PC-3 (cell line): ENCODE results near the gene ELK1. TPM values are rescaled to one million over a fixed set of nuclear protein-coding genes. Genes with fewer than 3 reads are reported as not detected.

Experiments used
- ATAC-seq: fragments of 200-7000 bp; cut with Tn5 transposase; 2 replicates; pipeline ENCODE4 v1.9.1; 2020; ENCODE audit warnings: mild to moderate bottlenecking, moderate library complexity
- BruUV-seq: library from RNA; stranded (reverse); fragments of 400-500 nt; replicated peaks from 2 replicates; lab custom pipeline; 2021; lab: Mats Ljungman, UMichigan
- CTCF ChIA-PET: fragments of 300-600 bp; sonication (Branson Sonifier 250); formaldehyde crosslinking; loops from one replicate; lab custom pipeline; 2022; ENCODE audit warnings: antibody characterized with exemption; lab: Charles Lee
- POLR2A ChIA-PET: fragments of 300-600 bp; sonication (Branson Sonifier 250); formaldehyde crosslinking; loops from one replicate; lab custom pipeline; 2022; ENCODE audit warnings: antibody characterized with exemption; ENCODE audit not compliant: unreplicated experiment; lab: Charles Lee
- DNase-seq: peaks from one replicate; pipeline ENCODE4 v3.0.0-alpha.2; 2015
- H2AFZ ChIP-seq: fragments of 300-600 bp; sonication (generic); 2 replicates; pipeline ENCODE4 v1.6.0; 2016; ENCODE audit warnings: antibody characterized with exemption, low read length
- H3F3A ChIP-seq: fragments of 300-600 bp; sonication (generic); one replicate; pipeline ENCODE4 v1.6.0; 2017; ENCODE audit warnings: antibody characterized with exemption, low read length, control low read depth, mild to moderate bottlenecking; ENCODE audit not compliant: unreplicated experiment
- H3K27ac ChIP-seq: fragments of 300-600 bp; sonication (generic); 2 replicates; pipeline ENCODE4 v1.5.1; 2016; ENCODE audit warnings: mild to moderate bottlenecking, low read length
- H3K27me3 ChIP-seq: fragments of 300-600 bp; sonication (generic); 2 replicates; pipeline ENCODE4 v1.6.1; 2016; ENCODE audit warnings: low read length, mixed read lengths
- H3K36me3 ChIP-seq: fragments of 300-600 bp; sonication (generic); 2 replicates; pipeline ENCODE4 v1.6.1; 2016; ENCODE audit warnings: low read depth, mixed run types, low read length, mixed read lengths
- H3K4me1 ChIP-seq: fragments of 300-600 bp; sonication (generic); 2 replicates; pipeline ENCODE4 v1.5.1; 2016; ENCODE audit warnings: low read length; ENCODE audit not compliant: insufficient read depth
- H3K4me2 ChIP-seq: fragments of 300-600 bp; sonication (generic); 2 replicates; pipeline ENCODE4 v1.6.0; 2016; ENCODE audit warnings: low read length
- H3K4me3 ChIP-seq: fragments of 300-600 bp; sonication (generic); 2 replicates; pipeline ENCODE4 v1.5.1; 2016; ENCODE audit warnings: mild to moderate bottlenecking, low read length, mixed read lengths
- H3K79me2 ChIP-seq: fragments of 300-600 bp; sonication (generic); 2 replicates; pipeline ENCODE4 v1.6.1; 2017; ENCODE audit warnings: low read length, mixed read lengths
- H3K9ac ChIP-seq: fragments of 300-600 bp; sonication (generic); 2 replicates; pipeline ENCODE4 v1.6.0; 2016; ENCODE audit warnings: mild to moderate bottlenecking, low read length
- H3K9me2 ChIP-seq: fragments of 300-600 bp; sonication (generic); replicated peaks from 2 replicates; pipeline ENCODE4 v1.6.1; 2016; ENCODE audit warnings: mixed run types, low read length, mixed read lengths
- H3K9me3 ChIP-seq: fragments of 300-600 bp; sonication (generic); 2 replicates; pipeline ENCODE4 v1.6.1; 2016; ENCODE audit warnings: low read length, mixed read lengths
- H4K20me1 ChIP-seq: fragments of 300-600 bp; sonication (generic); 2 replicates; pipeline ENCODE4 v1.6.1; 2016; ENCODE audit warnings: low read length, mixed read lengths
- CTCF ChIP-seq: fragments of 300-600 bp; sonication (generic); conservative IDR thresholded peaks from 2 replicates; pipeline ENCODE4 v1.5.1; 2017; ENCODE audit warnings: antibody characterized with exemption, low read depth, mild to moderate bottlenecking, low read length
- EZH2 ChIP-seq: fragments of 300-600 bp; sonication (generic); IDR thresholded peaks from one replicate; pipeline ENCODE4 v1.6.1; 2017; ENCODE audit warnings: antibody characterized with exemption, mild to moderate bottlenecking, low read length; ENCODE audit not compliant: unreplicated experiment
- EZH2phosphoT487 ChIP-seq: fragments of 300-600 bp; sonication (generic); IDR thresholded peaks from 2 replicates; pipeline ENCODE4 v1.6.1; 2018; ENCODE audit warnings: mild to moderate bottlenecking, antibody characterized with exemption, low read length, borderline replicate concordance
- intact Hi-C: fragments of 100-400 bp; cut with micrococcal nuclease; formaldehyde crosslinking; loops from 2 replicates; pipeline ENCODE4 v1.9.0; 2023
- total RNA-seq: library from RNA; depleted of rRNA; stranded (reverse); fragments of >200 nt; gene quantifications from 2 replicates; pipeline ENCODE4 v1.2.3, GENCODE V29; 2014

Gene ELK1
- total RNA-seq, 1 experiment from 2014 or later, result 59.0 TPM

- Histone ChIP-seq H3K36me3 (peaks cover 21% of the 10 kb centered on the region; the same call in 1 of the 2 replicates), H3K27me3 (no peaks in the 10 kb centered on the region), H3K9me2 (no peaks in the 10 kb centered on the region), H3F3A (no peaks in the 10 kb centered on the region), H2AFZ (peak overlapping the region; percentile 90), H4K20me1 (no peaks in the 10 kb centered on the region), H3K9ac (peak overlapping the region; percentile 97), H3K4me3 (peak overlapping the region; percentile 81), H3K4me2 (peak overlapping the region; percentile 94), H3K9me3 (no peaks in the 10 kb centered on the region), H3K79me2 (peaks cover 12% of the 10 kb centered on the region), H3K27ac (peak overlapping the region; percentile 93), H3K4me1 (peaks cover 15% of the 10 kb centered on the region)
- CTCF ChIA-PET, result no interaction called here
- POLR2A ChIA-PET, result no interaction called here
- DNase-seq, result no peak
- no peak for ATAC-seq
- TF ChIP-seq EZH2phosphoT487 (no peak), EZH2 (no peak), CTCF (no peak)
- TSS peak; percentile 85 for BruUV-seq
- intact Hi-C loops, result loop anchor here (1.0 to 10.0 kb wide), 4 partner anchors 9 to 465 kb away; partner anchors contain the start of genes ELK1, UBA1 and ZNF81
These were observed 9.0 kb upstream of the ELK1 start for GRCh38 chrX:47659421-47659726.

DNA sequence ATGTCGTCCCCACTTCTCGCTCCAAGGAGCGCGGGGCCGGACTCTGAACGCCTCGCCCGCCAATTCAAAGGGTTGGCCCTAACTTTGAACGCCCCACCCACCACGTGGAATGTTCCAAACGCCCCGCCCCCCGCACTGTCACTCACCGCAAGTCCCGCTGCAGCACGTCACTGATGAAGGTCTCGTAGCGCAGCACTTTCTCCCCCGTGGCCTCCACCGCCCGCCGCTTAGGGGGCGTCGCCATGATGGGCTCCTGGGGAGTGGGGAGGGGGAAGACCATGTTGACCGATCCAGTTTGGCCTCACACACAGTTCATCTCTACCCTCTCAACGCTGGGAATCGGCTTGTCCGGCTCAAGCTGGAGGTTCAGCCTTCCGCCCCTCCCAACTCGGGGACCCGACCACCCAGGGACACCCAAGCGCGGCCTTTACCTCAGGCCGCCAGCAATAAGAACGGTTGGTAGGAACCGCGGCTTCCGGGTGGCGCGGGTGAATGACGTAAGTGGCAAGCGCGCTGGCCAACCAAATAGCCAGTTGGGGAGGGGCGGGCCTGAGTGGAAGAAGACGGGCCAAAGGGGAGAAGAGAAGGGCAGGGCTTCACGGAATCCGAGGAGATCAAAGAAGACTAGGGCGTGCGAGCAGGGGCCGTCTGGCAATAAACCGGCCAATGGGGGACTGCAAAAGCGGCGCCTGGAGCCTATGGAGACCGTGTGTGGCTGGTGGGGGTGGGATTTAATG is 8.5 kb upstream of the ELK1 start, which contains the start of gene UXT:
TSS of gene UXT (minus strand) at position 497 of the 737 bp plus-strand sequence. CDS start at position 244, 253 bp downstream.
- no peak for TF ChIP-seq CTCF
- no peak for TF ChIP-seq EZH2phosphoT487
- TF ChIP-seq EZH2, result no peak
- DNase-seq, result peak; percentile 93
- Histone ChIP-seq H3K4me3 (peak within 1 kb of the TSS; percentile 81), H3K79me2 (peaks cover 12% of the 10 kb centered on the region), H3K27ac (peak within 1 kb of the TSS; percentile 93), H3K4me1 (peaks cover 15% of the 10 kb centered on the region), H4K20me1 (no peaks in the 10 kb centered on the region), H3K27me3 (no peaks in the 10 kb centered on the region), H3K36me3 (peaks cover 21% of the 10 kb centered on the region; the same call in 1 of the 2 replicates), H3K9me3 (no peaks in the 10 kb centered on the region), H3K9ac (peak within 1 kb of the TSS; percentile 97), H3K9me2 (no peaks in the 10 kb centered on the region), H3F3A (no peaks in the 10 kb centered on the region), H2AFZ (peak within 1 kb of the TSS; percentile 90), H3K4me2 (peak within 1 kb of the TSS; percentile 94)
- peak; percentile 88 for ATAC-seq
- no TSS peak for BruUV-seq
- intact Hi-C loops, result loop anchor here (1.0 to 10.0 kb wide), 4 partner anchors 9 to 464 kb away; partner anchors contain the start of genes ELK1, UBA1 and ZNF81
- CTCF ChIA-PET, result no interaction called here
- POLR2A ChIA-PET, result no interaction called here

DNA sequence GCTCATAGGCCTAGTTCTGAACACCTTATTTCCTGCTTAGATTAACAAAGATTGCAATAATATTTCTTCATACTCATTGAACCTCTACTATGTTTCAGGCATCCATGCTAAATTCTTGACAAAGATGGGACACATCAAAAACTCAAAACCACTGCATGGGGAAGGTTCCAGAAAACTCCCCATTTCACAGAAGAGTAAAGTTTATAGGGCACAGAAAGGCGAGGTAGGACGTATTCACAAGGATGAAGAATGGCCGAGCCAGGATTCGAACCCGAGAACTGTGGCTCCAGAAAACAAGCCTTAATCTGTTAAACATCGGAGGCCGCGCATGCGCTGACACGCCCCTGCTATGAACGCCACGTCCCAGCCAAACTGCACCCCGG is 7.9 kb upstream of the ELK1 start:
- peaks cover 15% of the 10 kb centered on the region for H3K4me1 ChIP-seq
- H4K20me1 ChIP-seq, result no peaks in the 10 kb centered on the region
- H3K4me2 ChIP-seq, result peak overlapping the region; percentile 94
- peaks cover 26% of the 10 kb centered on the region for H3K36me3 ChIP-seq
- H3K27me3 ChIP-seq, result no peaks in the 10 kb centered on the region
- ChIA-PET POLR2A (no interaction called here), CTCF (no interaction called here)
- no peak for TF ChIP-seq CTCF
- no peak for TF ChIP-seq EZH2phosphoT487
- TF ChIP-seq EZH2, result no peak
- TSS peak; percentile 58 for BruUV-seq
- H3F3A ChIP-seq, result no peaks in the 10 kb centered on the region
- intact Hi-C loops, result loop anchor here (2.0 to 10.0 kb wide), 3 partner anchors 179 to 463 kb away; partner anchors contain the start of genes UBA1 and ZNF81
- H2AFZ ChIP-seq, result peak overlapping the region; percentile 58; the same call in 1 of the 2 replicates
- peaks cover 12% of the 10 kb centered on the region for H3K79me2 ChIP-seq
- H3K9me2 ChIP-seq, result no peaks in the 10 kb centered on the region
- peak overlapping the region; percentile 97 for H3K9ac ChIP-seq
- H3K27ac ChIP-seq, result peak overlapping the region; percentile 20; the same call in 1 of the 2 replicates
- peak overlapping the region; percentile 81 for H3K4me3 ChIP-seq
- H3K9me3 ChIP-seq, result no peaks in the 10 kb centered on the region
- ATAC-seq, result no peak
- no peak for DNase-seq
